ENCODE results near the gene MAPK8IP3.

The MAPK8IP3 gene

GRCh38 chr16:1773703-1774447 is 67.9 kb downstream of the MAPK8IP3 start:
- DNase-seq (ENCODE audit: low spot score), result peak; percentile 32

GRCh38 chr16:1774448-1774780 is 68.4 kb downstream of the MAPK8IP3 start:
- DNase-seq (ENCODE audit: low spot score), result no peak

GRCh38 chr16:1775006-1775845 is 69.2 kb downstream of the MAPK8IP3 start:
- no peak for DNase-seq (ENCODE audit: low spot score)

- no peak for DNase-seq (ENCODE audit: low spot score)
Measured at GRCh38 chr16:1775846-1776671, 70.1 kb downstream of the MAPK8IP3 start.

- DNase-seq (ENCODE audit: low spot score), result no peak
Measured at GRCh38 chr16:1776672-1776955, 70.6 kb downstream of the MAPK8IP3 start.

GRCh38 chr16:1776991-1777374 is 71.0 kb downstream of the MAPK8IP3 start:
- no peak for DNase-seq (ENCODE audit: low spot score)

- no peak for DNase-seq (ENCODE audit: low spot score)
Measured at GRCh38 chr16:1777375-1778199, 71.6 kb downstream of the MAPK8IP3 start.

- no peak for DNase-seq (ENCODE audit: low spot score)
Measured at GRCh38 chr16:1778200-1779179, 72.5 kb downstream of the MAPK8IP3 start.

GRCh38 chr16:1779234-1779701 is 73.3 kb downstream of the MAPK8IP3 start:
- no peak for DNase-seq (ENCODE audit: low spot score)

- DNase-seq (ENCODE audit: low spot score), result no peak
Measured at GRCh38 chr16:1779741-1780676, 74.0 kb downstream of the MAPK8IP3 start.

GRCh38 chr16:1780677-1781072 is 74.7 kb downstream of the MAPK8IP3 start:
- no peak for DNase-seq (ENCODE audit: low spot score)

GRCh38 chr16:1781254-1781653 is 75.3 kb downstream of the MAPK8IP3 start:
- DNase-seq (ENCODE audit: low spot score), result no peak

GRCh38 chr16:1781758-1782407 is 75.9 kb downstream of the MAPK8IP3 start:
- DNase-seq (ENCODE audit: low spot score), result peak; percentile 40

GRCh38 chr16:1782408-1783264 is 76.6 kb downstream of the MAPK8IP3 start, which contains the start of the genes NUBP2 and SPSB3:
Gene NUBP2 (plus strand): TSS chr16:1782960. CDS start chr16:1783021, 61 bp downstream.
Gene SPSB3 (minus strand): TSS chr16:1782571. CDS start chr16:1781483, 1,088 bp downstream.
- DNase-seq (ENCODE audit: low spot score), result peak; percentile 99

GRCh38 chr16:1784977-1785845 is 79.2 kb downstream of the MAPK8IP3 start:
- DNase-seq (ENCODE audit: low spot score), result no peak

- no peak for DNase-seq (ENCODE audit: low spot score)
Measured at GRCh38 chr16:1785846-1786170, 79.8 kb downstream of the MAPK8IP3 start.
